Measurements from ENCODE around the gene OSBPL2. TPM values are rescaled to one million over a fixed set of nuclear protein-coding genes. Genes with fewer than 3 reads are reported as not detected.

The OSBPL2 gene
- total RNA-seq, 1 donor from 2014 or later, result 56.7 TPM

GRCh38 chr20:62243106-62243505 lies 4.8 kb downstream of the OSBPL2 start:
- Mint-ChIP-seq H3K27me3 (no peaks in the 10 kb centered on the region), H3K36me3 (ENCODE audit: insufficient read depth) (peaks cover 11% of the 10 kb centered on the region), H3K27ac (no peak overlapping the region), H3K4me1 (ENCODE audit: low read depth) (peaks cover 11% of the 10 kb centered on the region), H3K4me3 (ENCODE audit: low read depth) (no peak overlapping the region), H3K9me3 (ENCODE audit: low read depth) (no peaks in the 10 kb centered on the region)
- TF ChIP-seq CTCF (IDR thresholded peaks at IDR 0.05; ENCODE audit: unreplicated experiment), result no peak
- DNase-seq (ENCODE audit: low spot score, unreplicated experiment), result no peak

GRCh38 chr20:62243906-62244515 lies 5.7 kb downstream of the OSBPL2 start:
- peaks cover 11% of the 10 kb centered on the region for H3K36me3 Mint-ChIP-seq (ENCODE audit: insufficient read depth)
- H3K9me3 Mint-ChIP-seq (ENCODE audit: low read depth), result no peaks in the 10 kb centered on the region
- DNase-seq (ENCODE audit: low spot score, unreplicated experiment), result no peak
- H3K4me3 Mint-ChIP-seq (ENCODE audit: low read depth), result no peak overlapping the region
- H3K4me1 Mint-ChIP-seq (ENCODE audit: low read depth), result peaks cover 11% of the 10 kb centered on the region
- H3K27me3 Mint-ChIP-seq, result no peaks in the 10 kb centered on the region
- H3K27ac Mint-ChIP-seq, result no peak overlapping the region
- TF ChIP-seq CTCF (IDR thresholded peaks at IDR 0.05; ENCODE audit: unreplicated experiment), result no peak

GRCh38 chr20:62244644-62245108 lies 6.4 kb downstream of the OSBPL2 start:
- H3K27me3 Mint-ChIP-seq, result no peaks in the 10 kb centered on the region
- TF ChIP-seq CTCF (IDR thresholded peaks at IDR 0.05; ENCODE audit: unreplicated experiment), result no peak
- no peaks in the 10 kb centered on the region for H3K9me3 Mint-ChIP-seq (ENCODE audit: low read depth)
- peaks cover 11% of the 10 kb centered on the region for H3K36me3 Mint-ChIP-seq (ENCODE audit: insufficient read depth)
- H3K27ac Mint-ChIP-seq, result no peak overlapping the region
- peaks cover 6% of the 10 kb centered on the region for H3K4me1 Mint-ChIP-seq (ENCODE audit: low read depth)
- no peak overlapping the region for H3K4me3 Mint-ChIP-seq (ENCODE audit: low read depth)
- DNase-seq (ENCODE audit: low spot score, unreplicated experiment), result no peak

GRCh38 chr20:62245911-62246280 lies 7.6 kb downstream of the OSBPL2 start:
- DNase-seq (ENCODE audit: low spot score, unreplicated experiment), result no peak
- TF ChIP-seq CTCF (IDR thresholded peaks at IDR 0.05; ENCODE audit: unreplicated experiment), result no peak
- Mint-ChIP-seq H3K4me3 (ENCODE audit: low read depth) (no peak overlapping the region), H3K9me3 (ENCODE audit: low read depth) (no peaks in the 10 kb centered on the region), H3K36me3 (ENCODE audit: insufficient read depth) (peaks cover 9% of the 10 kb centered on the region), H3K4me1 (ENCODE audit: low read depth) (peaks cover 1% of the 10 kb centered on the region), H3K27me3 (no peaks in the 10 kb centered on the region), H3K27ac (no peak overlapping the region)

- DNase-seq (ENCODE audit: low spot score, unreplicated experiment), result no peak
- Mint-ChIP-seq H3K9me3 (ENCODE audit: low read depth) (no peaks in the 10 kb centered on the region), H3K27ac (no peak overlapping the region), H3K4me3 (ENCODE audit: low read depth) (no peak overlapping the region), H3K27me3 (no peaks in the 10 kb centered on the region), H3K36me3 (ENCODE audit: insufficient read depth) (peaks cover 8% of the 10 kb centered on the region), H3K4me1 (ENCODE audit: low read depth) (peaks cover 1% of the 10 kb centered on the region)
- TF ChIP-seq CTCF (IDR thresholded peaks at IDR 0.05; ENCODE audit: unreplicated experiment), result no peak
These were observed 8.1 kb downstream of the OSBPL2 start for GRCh38 chr20:62246431-62246830.
